ENCODE data around the gene DNAJA3.

The DNAJA3 gene

DNA sequence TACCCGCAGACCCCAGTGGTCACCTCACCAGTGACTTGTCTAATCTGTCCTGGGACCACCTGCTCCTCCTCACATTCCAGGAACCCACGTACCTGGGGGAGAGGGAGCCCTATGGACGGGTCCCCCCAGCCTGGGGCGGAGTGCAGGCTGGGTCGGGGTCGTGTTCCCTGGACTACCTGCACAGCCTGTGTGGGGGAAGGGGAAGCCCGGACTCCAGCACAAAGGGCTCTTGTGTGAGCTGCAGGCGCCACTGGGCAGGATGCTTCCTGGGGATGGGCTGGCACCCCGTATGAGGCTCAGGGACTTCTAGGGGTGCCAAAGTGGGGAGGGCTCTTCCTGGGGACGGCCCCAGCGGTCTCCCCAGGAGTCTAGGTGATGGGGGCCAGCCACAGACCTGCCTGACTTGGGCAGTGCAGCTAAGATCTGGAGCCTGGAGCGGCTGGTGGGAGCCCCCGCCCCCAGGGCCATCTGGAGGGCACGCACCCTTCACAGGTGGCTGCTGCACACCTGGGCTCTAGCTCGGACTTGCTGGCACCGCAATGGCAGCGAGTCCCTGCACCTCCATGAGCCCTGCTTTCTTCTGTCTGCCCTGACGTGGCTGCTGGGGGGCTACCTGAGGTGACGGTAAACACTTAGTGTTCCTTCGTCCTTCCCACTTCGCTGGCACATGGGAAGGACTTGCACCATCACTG, 46.5 kb upstream of the DNAJA3 start:
- no peak overlapping the region for H3K4me3 ChIP-seq (ENCODE audit: low read depth, low read length)
- TF ChIP-seq, protein P1, sequence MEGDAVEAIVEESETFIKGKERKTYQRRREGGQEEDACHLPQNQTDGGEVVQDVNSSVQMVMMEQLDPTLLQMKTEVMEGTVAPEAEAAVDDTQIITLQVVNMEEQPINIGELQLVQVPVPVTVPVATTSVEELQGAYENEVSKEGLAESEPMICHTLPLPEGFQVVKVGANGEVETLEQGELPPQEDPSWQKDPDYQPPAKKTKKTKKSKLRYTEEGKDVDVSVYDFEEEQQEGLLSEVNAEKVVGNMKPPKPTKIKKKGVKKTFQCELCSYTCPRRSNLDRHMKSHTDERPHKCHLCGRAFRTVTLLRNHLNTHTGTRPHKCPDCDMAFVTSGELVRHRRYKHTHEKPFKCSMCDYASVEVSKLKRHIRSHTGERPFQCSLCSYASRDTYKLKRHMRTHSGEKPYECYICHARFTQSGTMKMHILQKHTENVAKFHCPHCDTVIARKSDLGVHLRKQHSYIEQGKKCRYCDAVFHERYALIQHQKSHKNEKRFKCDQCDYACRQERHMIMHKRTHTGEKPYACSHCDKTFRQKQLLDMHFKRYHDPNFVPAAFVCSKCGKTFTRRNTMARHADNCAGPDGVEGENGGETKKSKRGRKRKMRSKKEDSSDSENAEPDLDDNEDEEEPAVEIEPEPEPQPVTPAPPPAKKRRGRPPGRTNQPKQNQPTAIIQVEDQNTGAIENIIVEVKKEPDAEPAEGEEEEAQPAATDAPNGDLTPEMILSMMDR (IDR thresholded peaks at IDR 0.05; ENCODE audit: low read depth, low read length), result no peak
- no peaks in the 10 kb centered on the region for H3K27me3 ChIP-seq
- peaks cover 31% of the 10 kb centered on the region for H3K4me1 ChIP-seq
- H3K9me3 ChIP-seq, result no peaks in the 10 kb centered on the region
- DNase-seq, result no peak
- peaks cover 25% of the 10 kb centered on the region for H3K36me3 ChIP-seq

DNA sequence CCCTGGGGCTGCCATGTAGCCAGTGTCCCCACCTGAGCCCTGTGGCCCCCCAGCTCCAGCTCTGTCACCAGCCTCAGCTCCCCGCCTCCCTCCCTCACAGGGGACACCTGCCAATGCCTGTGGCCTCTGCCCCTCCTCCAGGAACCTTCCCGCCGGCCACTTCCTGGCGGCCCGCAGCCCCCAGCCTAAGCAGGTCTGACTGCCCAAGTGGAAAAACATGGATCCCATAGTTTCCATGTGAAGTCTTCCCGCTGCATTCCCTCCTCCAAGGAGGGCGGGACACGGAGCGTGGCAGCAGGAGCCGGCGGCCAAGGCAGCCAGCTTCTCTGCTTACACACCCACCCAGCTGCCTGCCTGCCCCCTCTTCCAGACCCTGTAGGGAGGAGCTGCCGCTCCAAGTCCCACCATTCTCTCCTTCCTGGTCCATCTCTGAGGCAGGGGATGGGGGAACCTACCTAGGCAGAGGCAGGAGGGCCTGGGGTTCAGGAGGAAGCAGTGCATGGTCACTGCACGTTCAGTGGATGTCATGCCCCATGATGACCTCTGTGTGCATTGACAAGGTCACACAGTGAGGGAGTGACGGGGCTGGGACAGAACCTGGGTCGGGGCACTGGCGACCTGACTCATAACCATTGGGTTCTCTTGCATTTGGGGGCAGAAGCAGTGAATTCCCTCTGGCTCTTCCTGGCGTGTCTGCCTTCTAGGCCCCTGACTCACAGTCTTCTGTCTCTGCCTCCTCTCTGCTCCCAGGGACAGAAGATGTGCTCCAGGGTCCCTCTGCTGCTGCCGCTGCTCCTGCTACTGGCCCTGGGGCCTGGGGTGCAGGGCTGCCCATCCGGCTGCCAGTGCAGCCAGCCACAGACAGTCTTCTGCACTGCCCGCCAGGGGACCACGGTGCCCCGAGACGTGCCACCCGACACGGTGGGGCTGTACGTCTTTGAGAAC, 45.3 kb upstream of the DNAJA3 start:
- TF ChIP-seq, protein P1 (IDR thresholded peaks at IDR 0.05; ENCODE audit: low read depth, low read length), result no peak
- H3K36me3 ChIP-seq, result peaks cover 27% of the 10 kb centered on the region
- no peak overlapping the region for H3K4me3 ChIP-seq (ENCODE audit: low read depth, low read length)
- no peaks in the 10 kb centered on the region for H3K9me3 ChIP-seq
- peaks cover 33% of the 10 kb centered on the region for H3K4me1 ChIP-seq
- no peaks in the 10 kb centered on the region for H3K27me3 ChIP-seq
- no peak for DNase-seq

DNA sequence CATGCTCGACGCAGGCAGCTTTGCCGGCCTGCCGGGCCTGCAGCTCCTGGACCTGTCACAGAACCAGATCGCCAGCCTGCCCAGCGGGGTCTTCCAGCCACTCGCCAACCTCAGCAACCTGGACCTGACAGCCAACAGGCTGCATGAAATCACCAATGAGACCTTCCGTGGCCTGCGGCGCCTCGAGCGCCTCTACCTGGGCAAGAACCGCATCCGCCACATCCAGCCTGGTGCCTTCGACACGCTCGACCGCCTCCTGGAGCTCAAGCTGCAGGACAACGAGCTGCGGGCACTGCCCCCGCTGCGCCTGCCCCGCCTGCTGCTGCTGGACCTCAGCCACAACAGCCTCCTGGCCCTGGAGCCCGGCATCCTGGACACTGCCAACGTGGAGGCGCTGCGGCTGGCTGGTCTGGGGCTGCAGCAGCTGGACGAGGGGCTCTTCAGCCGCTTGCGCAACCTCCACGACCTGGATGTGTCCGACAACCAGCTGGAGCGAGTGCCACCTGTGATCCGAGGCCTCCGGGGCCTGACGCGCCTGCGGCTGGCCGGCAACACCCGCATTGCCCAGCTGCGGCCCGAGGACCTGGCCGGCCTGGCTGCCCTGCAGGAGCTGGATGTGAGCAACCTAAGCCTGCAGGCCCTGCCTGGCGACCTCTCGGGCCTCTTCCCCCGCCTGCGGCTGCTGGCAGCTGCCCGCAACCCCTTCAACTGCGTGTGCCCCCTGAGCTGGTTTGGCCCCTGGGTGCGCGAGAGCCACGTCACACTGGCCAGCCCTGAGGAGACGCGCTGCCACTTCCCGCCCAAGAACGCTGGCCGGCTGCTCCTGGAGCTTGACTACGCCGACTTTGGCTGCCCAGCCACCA, 44.4 kb upstream of the DNAJA3 start:
- no peaks in the 10 kb centered on the region for H3K27me3 ChIP-seq
- peak; percentile 8 for DNase-seq
- no peak overlapping the region for H3K4me3 ChIP-seq (ENCODE audit: low read depth, low read length)
- H3K36me3 ChIP-seq, result peaks cover 29% of the 10 kb centered on the region
- TF ChIP-seq, protein P1 (IDR thresholded peaks at IDR 0.05; ENCODE audit: low read depth, low read length), result no peak
- H3K4me1 ChIP-seq, result peaks cover 33% of the 10 kb centered on the region
- no peaks in the 10 kb centered on the region for H3K9me3 ChIP-seq

DNA sequence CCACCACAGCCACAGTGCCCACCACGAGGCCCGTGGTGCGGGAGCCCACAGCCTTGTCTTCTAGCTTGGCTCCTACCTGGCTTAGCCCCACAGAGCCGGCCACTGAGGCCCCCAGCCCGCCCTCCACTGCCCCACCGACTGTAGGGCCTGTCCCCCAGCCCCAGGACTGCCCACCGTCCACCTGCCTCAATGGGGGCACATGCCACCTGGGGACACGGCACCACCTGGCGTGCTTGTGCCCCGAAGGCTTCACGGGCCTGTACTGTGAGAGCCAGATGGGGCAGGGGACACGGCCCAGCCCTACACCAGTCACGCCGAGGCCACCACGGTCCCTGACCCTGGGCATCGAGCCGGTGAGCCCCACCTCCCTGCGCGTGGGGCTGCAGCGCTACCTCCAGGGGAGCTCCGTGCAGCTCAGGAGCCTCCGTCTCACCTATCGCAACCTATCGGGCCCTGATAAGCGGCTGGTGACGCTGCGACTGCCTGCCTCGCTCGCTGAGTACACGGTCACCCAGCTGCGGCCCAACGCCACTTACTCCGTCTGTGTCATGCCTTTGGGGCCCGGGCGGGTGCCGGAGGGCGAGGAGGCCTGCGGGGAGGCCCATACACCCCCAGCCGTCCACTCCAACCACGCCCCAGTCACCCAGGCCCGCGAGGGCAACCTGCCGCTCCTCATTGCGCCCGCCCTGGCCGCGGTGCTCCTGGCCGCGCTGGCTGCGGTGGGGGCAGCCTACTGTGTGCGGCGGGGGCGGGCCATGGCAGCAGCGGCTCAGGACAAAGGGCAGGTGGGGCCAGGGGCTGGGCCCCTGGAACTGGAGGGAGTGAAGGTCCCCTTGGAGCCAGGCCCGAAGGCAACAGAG, 43.5 kb upstream of the DNAJA3 start:
- Histone ChIP-seq H3K4me3 (ENCODE audit: low read depth, low read length) (no peak overlapping the region), H3K27me3 (no peaks in the 10 kb centered on the region), H3K9me3 (no peaks in the 10 kb centered on the region), H3K36me3 (peaks cover 29% of the 10 kb centered on the region), H3K4me1 (peaks cover 27% of the 10 kb centered on the region)
- TF ChIP-seq, protein P1 (IDR thresholded peaks at IDR 0.05; ENCODE audit: low read depth, low read length), result no peak
- DNase-seq, result peak; percentile 7

DNA sequence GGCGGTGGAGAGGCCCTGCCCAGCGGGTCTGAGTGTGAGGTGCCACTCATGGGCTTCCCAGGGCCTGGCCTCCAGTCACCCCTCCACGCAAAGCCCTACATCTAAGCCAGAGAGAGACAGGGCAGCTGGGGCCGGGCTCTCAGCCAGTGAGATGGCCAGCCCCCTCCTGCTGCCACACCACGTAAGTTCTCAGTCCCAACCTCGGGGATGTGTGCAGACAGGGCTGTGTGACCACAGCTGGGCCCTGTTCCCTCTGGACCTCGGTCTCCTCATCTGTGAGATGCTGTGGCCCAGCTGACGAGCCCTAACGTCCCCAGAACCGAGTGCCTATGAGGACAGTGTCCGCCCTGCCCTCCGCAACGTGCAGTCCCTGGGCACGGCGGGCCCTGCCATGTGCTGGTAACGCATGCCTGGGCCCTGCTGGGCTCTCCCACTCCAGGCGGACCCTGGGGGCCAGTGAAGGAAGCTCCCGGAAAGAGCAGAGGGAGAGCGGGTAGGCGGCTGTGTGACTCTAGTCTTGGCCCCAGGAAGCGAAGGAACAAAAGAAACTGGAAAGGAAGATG, 42.8 kb upstream of the DNAJA3 start:
- Histone ChIP-seq H3K36me3 (peaks cover 29% of the 10 kb centered on the region), H3K4me3 (ENCODE audit: low read depth, low read length) (no peak overlapping the region), H3K27me3 (no peaks in the 10 kb centered on the region), H3K9me3 (no peaks in the 10 kb centered on the region), H3K4me1 (peaks cover 27% of the 10 kb centered on the region)
- TF ChIP-seq, protein P1 (IDR thresholded peaks at IDR 0.05; ENCODE audit: low read depth, low read length), result no peak
- DNase-seq, result peak; percentile 9

Data from BE2C (cell line).